Vagina (tissue), 2 donors: ENCODE measurements around the gene DOCK2. TPM values are rescaled to one million over a fixed set of nuclear protein-coding genes. Genes with fewer than 3 reads are reported as not detected.

Experiments used
- DNase-seq, 2 donors: peaks; one replicate each; pipeline ENCODE4 v3.0.0-alpha.2; 2017; ENCODE audit errors: extremely low spot score in 2 of 2
- H3K27ac ChIP-seq: fragments of 200-600 bp; sonication (generic); one replicate; pipeline ENCODE4 v1.5.1; 2019
- H3K27me3 ChIP-seq: fragments of 200-600 bp; sonication (generic); one replicate; pipeline ENCODE4 v1.5.1; 2019
- H3K36me3 ChIP-seq, 2 donors: fragments of 200-600 bp; sonication (generic); one replicate each; pipeline ENCODE4 v1.5.1; 2017 to 2019
- H3K4me1 ChIP-seq: fragments of 200-600 bp; sonication (generic); one replicate; pipeline ENCODE4 v1.5.1; 2019
- H3K4me3 ChIP-seq, 2 donors: fragments of 200-600 bp; sonication (generic); 1 replicate in 1 of 2; 2 replicates in 1 of 2; pipeline ENCODE4 v1.5.1; 2016 to 2019
- H3K9me3 ChIP-seq: fragments of 200-600 bp; sonication (generic); one replicate; pipeline ENCODE4 v1.5.1; 2019
- CTCF ChIP-seq, 3 experiments: fragments of 450-650 bp in 2 of 3; fragments of 200-600 bp in 1 of 3; sonication (generic) in 1 of 3; IDR thresholded peaks; one replicate each; pipeline ENCODE4 v1.5.1; 2017 to 2019; ENCODE audit warnings: antibody characterized with exemption in 3 of 3, mild to moderate bottlenecking in 2 of 3, moderate library complexity in 2 of 3
- POLR2A ChIP-seq, 2 donors: fragments of 450-650 bp; IDR thresholded peaks; one replicate each; pipeline ENCODE4 v1.6.1; 2017; ENCODE audit warnings: antibody characterized with exemption in 2 of 2, mild to moderate bottlenecking in 2 of 2, moderate library complexity in 2 of 2
- POLR2AphosphoS5 ChIP-seq, 2 donors: sonication (generic); formaldehyde crosslinking; IDR thresholded peaks; one replicate each; pipeline ENCODE4 v1.9.0; 2017; ENCODE audit warnings: antibody characterized with exemption in 2 of 2, mild to moderate bottlenecking in 2 of 2, low read depth in 1 of 2; ENCODE audit not compliant: insufficient read depth in 1 of 2
- intact Hi-C: fragments of 100-400 bp; cut with DNase I; formaldehyde crosslinking; loops from one replicate; pipeline ENCODE4 v1.15.1; 2023
- total RNA-seq: library from RNA; depleted of rRNA; stranded (reverse); fragments of >200 nt; gene quantifications from one replicate; pipeline ENCODE4 v1.2.3, GENCODE V29; 2016

The DOCK2 gene
- total RNA-seq, 1 donor from 2014 or later = 18.2 TPM

GRCh38 chr5:169757016-169757415 lies 119.9 kb downstream of the DOCK2 start:
- H3K27me3 ChIP-seq = no peaks in the 10 kb centered on the region
- no peak overlapping the region for H3K4me3 ChIP-seq
- TF ChIP-seq CTCF (IDR thresholded peaks at IDR 0.05) (no peak), POLR2A (IDR thresholded peaks at IDR 0.05) (no peak), POLR2AphosphoS5 (IDR thresholded peaks at IDR 0.05; ENCODE audit: insufficient read depth in 1 of 2, low read depth in 1 of 2) (no peak)
- H3K4me1 ChIP-seq = no peaks in the 10 kb centered on the region
- H3K36me3 ChIP-seq = no peaks in the 10 kb centered on the region
- no peaks in the 10 kb centered on the region for H3K9me3 ChIP-seq
- intact Hi-C loops = no loop called here
- no peak for DNase-seq
- no peak overlapping the region for H3K27ac ChIP-seq

- Histone ChIP-seq H3K4me1 (no peaks in the 10 kb centered on the region), H3K27ac (no peak overlapping the region), H3K36me3 (no peaks in the 10 kb centered on the region), H3K9me3 (no peaks in the 10 kb centered on the region), H3K4me3 (no peak overlapping the region), H3K27me3 (no peaks in the 10 kb centered on the region)
- TF ChIP-seq CTCF (IDR thresholded peaks at IDR 0.05) = no peak
- TF ChIP-seq POLR2AphosphoS5 (IDR thresholded peaks at IDR 0.05; ENCODE audit: insufficient read depth in 1 of 2, low read depth in 1 of 2) = no peak
- no peak for TF ChIP-seq POLR2A (IDR thresholded peaks at IDR 0.05)
- intact Hi-C loops = no loop called here
- DNase-seq = no peak
These were observed 121.8 kb downstream of the DOCK2 start for GRCh38 chr5:169758886-169759285.

GRCh38 chr5:169760229-169760628 lies 123.2 kb downstream of the DOCK2 start:
- intact Hi-C loops = no loop called here
- no peaks in the 10 kb centered on the region for H3K36me3 ChIP-seq
- no peaks in the 10 kb centered on the region for H3K4me1 ChIP-seq
- H3K27ac ChIP-seq = no peak overlapping the region
- TF ChIP-seq CTCF (IDR thresholded peaks at IDR 0.05) (no peak), POLR2AphosphoS5 (IDR thresholded peaks at IDR 0.05; ENCODE audit: insufficient read depth in 1 of 2, low read depth in 1 of 2) (no peak), POLR2A (IDR thresholded peaks at IDR 0.05) (no peak)
- no peaks in the 10 kb centered on the region for H3K27me3 ChIP-seq
- no peak for DNase-seq
- H3K4me3 ChIP-seq = no peak overlapping the region
- H3K9me3 ChIP-seq = no peaks in the 10 kb centered on the region

GRCh38 chr5:169762338-169763095 lies 125.4 kb downstream of the DOCK2 start:
- no peaks in the 10 kb centered on the region for H3K27me3 ChIP-seq
- H3K9me3 ChIP-seq = no peaks in the 10 kb centered on the region
- H3K27ac ChIP-seq = no peak overlapping the region
- no peaks in the 10 kb centered on the region for H3K4me1 ChIP-seq
- no peak overlapping the region for H3K4me3 ChIP-seq
- intact Hi-C loops = no loop called here
- TF ChIP-seq CTCF (IDR thresholded peaks at IDR 0.05) (no peak), POLR2A (IDR thresholded peaks at IDR 0.05) (no peak), POLR2AphosphoS5 (IDR thresholded peaks at IDR 0.05; ENCODE audit: insufficient read depth in 1 of 2, low read depth in 1 of 2) (no peak)
- no peaks in the 10 kb centered on the region for H3K36me3 ChIP-seq
- no peak for DNase-seq

GRCh38 chr5:169763376-169764017 lies 126.4 kb downstream of the DOCK2 start:
- H3K4me1 ChIP-seq = no peaks in the 10 kb centered on the region
- DNase-seq = no peak
- no peak overlapping the region for H3K4me3 ChIP-seq
- no peak overlapping the region for H3K27ac ChIP-seq
- no peaks in the 10 kb centered on the region for H3K9me3 ChIP-seq
- no peaks in the 10 kb centered on the region for H3K36me3 ChIP-seq
- H3K27me3 ChIP-seq = no peaks in the 10 kb centered on the region
- no peak for TF ChIP-seq CTCF (IDR thresholded peaks at IDR 0.05)
- no peak for TF ChIP-seq POLR2A (IDR thresholded peaks at IDR 0.05)
- TF ChIP-seq POLR2AphosphoS5 (IDR thresholded peaks at IDR 0.05; ENCODE audit: insufficient read depth in 1 of 2, low read depth in 1 of 2) = no peak
- intact Hi-C loops = no loop called here
